SJSA1 (cell line): ENCODE results near the gene FMNL1. TPM values are rescaled to one million over a fixed set of nuclear protein-coding genes. Genes with fewer than 3 reads are reported as not detected.
A peak's percentile ranks its signal among the peaks of the same experiment; 100 is the strongest.

Source experiments
- DNase-seq, 2 experiments: peaks; one replicate each; pipeline ENCODE4 v3.0.0-alpha.2; 2015 to 2020; ENCODE audit warnings: low spot score in 2 of 2, low read depth in 1 of 2
- H3K27ac ChIP-seq: fragments of 250-450 bp; sonication (Bioruptor Pico); 2 replicates; pipeline ENCODE4 v1.5.1; 2020; ENCODE audit warnings: mild to moderate bottlenecking, moderate library complexity
- H3K27me3 ChIP-seq: fragments of 250-450 bp; sonication (Bioruptor Pico); replicated peaks from 2 replicates; pipeline ENCODE4 v1.5.1; 2020; ENCODE audit warnings: mild to moderate bottlenecking, moderate library complexity
- H3K36me3 ChIP-seq: fragments of 250-450 bp; sonication (Bioruptor Pico); 2 replicates; pipeline ENCODE4 v1.5.1; 2020; ENCODE audit warnings: mild to moderate bottlenecking
- H3K4me1 ChIP-seq: fragments of 250-450 bp; sonication (Bioruptor Pico); replicated peaks from 2 replicates; pipeline ENCODE4 v1.6.1; 2021; ENCODE audit warnings: mild to moderate bottlenecking
- H3K4me3 ChIP-seq: fragments of 250-450 bp; sonication (Bioruptor Pico); 2 replicates; pipeline ENCODE4 v1.5.1; 2020; ENCODE audit warnings: mild to moderate bottlenecking
- H3K9me3 ChIP-seq: fragments of 250-450 bp; sonication (Bioruptor Pico); replicated peaks from 2 replicates; pipeline ENCODE4 v1.5.1; 2020; ENCODE audit warnings: mild to moderate bottlenecking
- total RNA-seq: library from RNA; depleted of rRNA; stranded (reverse); fragments of >200 nt; shearing (Covaris generic); gene quantifications from 2 replicates; pipeline ENCODE4 v1.2.3, GENCODE V29; 2014

Gene FMNL1
- total RNA-seq, 1 experiment from 2014 or later: not detected

GRCh38 chr17:45277216-45277849, 55.6 kb downstream of the FMNL1 start:
- Histone ChIP-seq H3K36me3 (peaks cover 66% of the 10 kb centered on the region), H3K9me3 (no peaks in the 10 kb centered on the region), H3K4me3 (no peak overlapping the region), H3K4me1 (peaks cover 7% of the 10 kb centered on the region), H3K27ac (no peak overlapping the region), H3K27me3 (no peaks in the 10 kb centered on the region)
- peak; percentile 84 to 94 for DNase-seq

- Histone ChIP-seq H3K36me3 (peaks cover 66% of the 10 kb centered on the region), H3K4me3 (no peak overlapping the region), H3K4me1 (peaks cover 7% of the 10 kb centered on the region), H3K27ac (no peak overlapping the region), H3K9me3 (no peaks in the 10 kb centered on the region), H3K27me3 (no peaks in the 10 kb centered on the region)
- no peak for DNase-seq
Measured at GRCh38 chr17:45277992-45278391, 56.3 kb downstream of the FMNL1 start.

- no peak for DNase-seq
- no peak overlapping the region for H3K4me3 ChIP-seq
- H3K27ac ChIP-seq: no peak overlapping the region
- peaks cover 67% of the 10 kb centered on the region for H3K36me3 ChIP-seq
- peaks cover 10% of the 10 kb centered on the region for H3K4me1 ChIP-seq
- H3K9me3 ChIP-seq: no peaks in the 10 kb centered on the region
- no peaks in the 10 kb centered on the region for H3K27me3 ChIP-seq
Measured at GRCh38 chr17:45279898-45280297, 58.2 kb downstream of the FMNL1 start.

- DNase-seq: no peak
- Histone ChIP-seq H3K9me3 (no peaks in the 10 kb centered on the region), H3K27me3 (no peaks in the 10 kb centered on the region), H3K4me3 (no peak overlapping the region), H3K36me3 (peaks cover 80% of the 10 kb centered on the region), H3K27ac (no peak overlapping the region), H3K4me1 (peaks cover 3% of the 10 kb centered on the region; the same call in 1 of the 2 replicates)
Measured at GRCh38 chr17:45282683-45283644, 61.3 kb downstream of the FMNL1 start.

- Histone ChIP-seq H3K9me3 (no peaks in the 10 kb centered on the region), H3K4me1 (0 out of 2 replicates have a peak, but pooled peaks cover 3% of the 10 kb centered on the region), H3K36me3 (peaks cover 83% of the 10 kb centered on the region), H3K27ac (no peak overlapping the region), H3K4me3 (no peak overlapping the region), H3K27me3 (no peaks in the 10 kb centered on the region)
- no peak for DNase-seq
Measured at GRCh38 chr17:45283711-45284110, 62.0 kb downstream of the FMNL1 start.

GRCh38 chr17:45284176-45285140, 62.8 kb downstream of the FMNL1 start:
- H3K9me3 ChIP-seq: no peaks in the 10 kb centered on the region
- H3K27ac ChIP-seq: no peak overlapping the region
- H3K27me3 ChIP-seq: no peaks in the 10 kb centered on the region
- no peak for DNase-seq
- peaks cover 86% of the 10 kb centered on the region for H3K36me3 ChIP-seq
- H3K4me1 ChIP-seq: 0 out of 2 replicates have a peak, but pooled peaks cover 3% of the 10 kb centered on the region
- no peak overlapping the region for H3K4me3 ChIP-seq

GRCh38 chr17:45286286-45286685, 64.6 kb downstream of the FMNL1 start:
- Histone ChIP-seq H3K27ac (no peak overlapping the region), H3K27me3 (no peaks in the 10 kb centered on the region), H3K36me3 (peaks cover 92% of the 10 kb centered on the region), H3K9me3 (no peaks in the 10 kb centered on the region), H3K4me1 (0 out of 2 replicates have a peak, but pooled peaks cover 3% of the 10 kb centered on the region), H3K4me3 (no peak overlapping the region)
- no peak for DNase-seq

GRCh38 chr17:45287526-45288500, 66.1 kb downstream of the FMNL1 start:
- DNase-seq: no peak
- Histone ChIP-seq H3K27ac (no peak overlapping the region), H3K36me3 (peaks cover 97% of the 10 kb centered on the region), H3K4me3 (no peak overlapping the region), H3K9me3 (no peaks in the 10 kb centered on the region), H3K27me3 (no peaks in the 10 kb centered on the region), H3K4me1 (peaks cover 6% of the 10 kb centered on the region)

- H3K9me3 ChIP-seq: no peaks in the 10 kb centered on the region
- no peak overlapping the region for H3K4me3 ChIP-seq
- peaks cover 14% of the 10 kb centered on the region for H3K4me1 ChIP-seq
- peaks cover 91% of the 10 kb centered on the region for H3K36me3 ChIP-seq
- no peak for DNase-seq
- H3K27me3 ChIP-seq: no peaks in the 10 kb centered on the region
- H3K27ac ChIP-seq: no peak overlapping the region
Measured at GRCh38 chr17:45288825-45289224, 67.1 kb downstream of the FMNL1 start.

GRCh38 chr17:45289301-45290268, 67.9 kb downstream of the FMNL1 start:
- Histone ChIP-seq H3K27ac (no peak overlapping the region), H3K4me1 (peaks cover 21% of the 10 kb centered on the region), H3K9me3 (no peaks in the 10 kb centered on the region), H3K4me3 (no peak overlapping the region), H3K36me3 (peaks cover 86% of the 10 kb centered on the region), H3K27me3 (no peaks in the 10 kb centered on the region)
- no peak for DNase-seq

GRCh38 chr17:45290269-45290765, 68.6 kb downstream of the FMNL1 start:
- Histone ChIP-seq H3K36me3 (peaks cover 79% of the 10 kb centered on the region), H3K4me3 (no peak overlapping the region), H3K27ac (no peak overlapping the region), H3K4me1 (peaks cover 28% of the 10 kb centered on the region), H3K9me3 (no peaks in the 10 kb centered on the region), H3K27me3 (no peaks in the 10 kb centered on the region)
- DNase-seq: no peak
